ENCODE measurements around the gene MLH3.
"Not testable (repeated sequence)": the region's sequence is repeated elsewhere in the genome, so short reads cannot be mapped to it uniquely, and the experiment has no call there.

The MLH3 gene

GRCh38 chr14:75001899-75002298 lies 49.4 kb downstream of the MLH3 start:
- Histone ChIP-seq H3K23ac (ENCODE audit: low read length in 2 of 2) (no peak overlapping the region), H4K91ac (ENCODE audit: low read length) (no peak overlapping the region), H3K4me1 (ENCODE audit: control insufficient read depth, insufficient read depth, low read depth, low read length) (peaks cover 4% of the 10 kb centered on the region), H4K8ac (ENCODE audit: low read length) (no peak overlapping the region), H3K9me3 (ENCODE audit: control insufficient read depth, low read length) (no peaks in the 10 kb centered on the region), H2BK5ac (ENCODE audit: low read depth, low read length, poor library complexity, severe bottlenecking) (no peak overlapping the region), H3K79me1 (replicated peaks; ENCODE audit: low read length, poor library complexity, severe bottlenecking) (peaks cover 17% of the 10 kb centered on the region), H3K18ac (ENCODE audit: low read depth in 1 of 2, low read length in 2 of 2) (no peak overlapping the region), H3K9ac (ENCODE audit: low read length) (peak overlapping the region; percentile 94), H2BK12ac (ENCODE audit: low read length in 2 of 2) (no peak overlapping the region), H2BK120ac (ENCODE audit: low read depth, low read length) (no peak overlapping the region), H3K4me2 (ENCODE audit: low read length, poor library complexity, severe bottlenecking) (peak overlapping the region; percentile 62), H3K4me3 (ENCODE audit: insufficient read depth in 1 of 2, low read depth in 1 of 2, low read length in 2 of 2) (peak overlapping the region in 1 of 2 experiments; percentile 94), H3K27ac (ENCODE audit: low read length, poor library complexity, severe bottlenecking) (no peak overlapping the region), H3K36me3 (ENCODE audit: control insufficient read depth in 1 of 2, insufficient read depth in 2 of 2, low read depth in 1 of 2, low read length in 2 of 2) (peaks cover 5 to 20% of the 10 kb centered on the region in 2 experiments), H2AFZ (ENCODE audit: low read depth, low read length) (no peak overlapping the region), H3K27me3 (ENCODE audit: control insufficient read depth in 1 of 2, insufficient read depth in 1 of 2, low read length in 2 of 2) (no peaks in the 10 kb centered on the region), H2AK5ac (ENCODE audit: low read length, severe bottlenecking) (no peak overlapping the region), H3K14ac (ENCODE audit: low read length in 2 of 2) (no peak overlapping the region), H2BK15ac (ENCODE audit: low read depth, poor library complexity, severe bottlenecking) (no peak overlapping the region), H3K4ac (ENCODE audit: low read depth in 1 of 2, low read length in 2 of 2) (no peak overlapping the region)
- no CpG with 5 or more reads among the region's 1 CpG for WGBS
- no peak for DNase-seq

GRCh38 chr14:75001261-75001660 lies 50.0 kb downstream of the MLH3 start:
- Histone ChIP-seq H3K79me1 (replicated peaks; ENCODE audit: low read length, poor library complexity, severe bottlenecking) (peaks cover 14% of the 10 kb centered on the region), H3K27ac (ENCODE audit: low read length, poor library complexity, severe bottlenecking) (no peak overlapping the region), H3K36me3 (ENCODE audit: control insufficient read depth in 1 of 2, insufficient read depth in 2 of 2, low read depth in 1 of 2, low read length in 2 of 2) (peaks cover under 1 to 14% of the 10 kb centered on the region in 2 experiments), H2BK12ac (ENCODE audit: low read length in 2 of 2) (no peak overlapping the region), H3K14ac (ENCODE audit: low read length in 2 of 2) (no peak overlapping the region), H3K4ac (ENCODE audit: low read depth in 1 of 2, low read length in 2 of 2) (no peak overlapping the region), H2AFZ (ENCODE audit: low read depth, low read length) (no peak overlapping the region), H2BK5ac (ENCODE audit: low read depth, low read length, poor library complexity, severe bottlenecking) (no peak overlapping the region), H3K4me1 (ENCODE audit: control insufficient read depth, insufficient read depth, low read depth, low read length) (peaks cover 4% of the 10 kb centered on the region), H3K23ac (ENCODE audit: low read length in 2 of 2) (no peak overlapping the region), H3K18ac (ENCODE audit: low read depth in 1 of 2, low read length in 2 of 2) (no peak overlapping the region), H3K4me2 (ENCODE audit: low read length, poor library complexity, severe bottlenecking) (no peak overlapping the region), H2BK120ac (ENCODE audit: low read depth, low read length) (no peak overlapping the region), H3K27me3 (ENCODE audit: control insufficient read depth in 1 of 2, insufficient read depth in 1 of 2, low read length in 2 of 2) (no peaks in the 10 kb centered on the region), H2AK5ac (ENCODE audit: low read length, severe bottlenecking) (no peak overlapping the region), H4K8ac (ENCODE audit: low read length) (no peak overlapping the region), H4K91ac (ENCODE audit: low read length) (no peak overlapping the region), H2BK15ac (ENCODE audit: low read depth, poor library complexity, severe bottlenecking) (no peak overlapping the region), H3K9ac (ENCODE audit: low read length) (no peak overlapping the region), H3K4me3 (ENCODE audit: insufficient read depth in 1 of 2, low read depth in 1 of 2, low read length in 2 of 2) (no peak overlapping the region), H3K9me3 (ENCODE audit: control insufficient read depth, low read length) (no peaks in the 10 kb centered on the region)
- DNase-seq: no peak
- 89% methylated on average over 2 of the region's 2 CpGs for WGBS

- not testable (repeated sequence) for H4K91ac ChIP-seq (ENCODE audit: low read length); H3K18ac ChIP-seq (ENCODE audit: low read depth in 1 of 2, low read length in 2 of 2); H3K23ac ChIP-seq (ENCODE audit: low read length in 2 of 2); H3K4me2 ChIP-seq (ENCODE audit: low read length, poor library complexity, severe bottlenecking); H4K8ac ChIP-seq (ENCODE audit: low read length); H3K4me1 ChIP-seq (ENCODE audit: control insufficient read depth, insufficient read depth, low read depth, low read length); H3K27ac ChIP-seq (ENCODE audit: low read length, poor library complexity, severe bottlenecking); H3K4me3 ChIP-seq (ENCODE audit: insufficient read depth in 1 of 2, low read depth in 1 of 2, low read length in 2 of 2); H2BK120ac ChIP-seq (ENCODE audit: low read depth, low read length); H3K4ac ChIP-seq (ENCODE audit: low read depth in 1 of 2, low read length in 2 of 2); H2AFZ ChIP-seq (ENCODE audit: low read depth, low read length); H2BK5ac ChIP-seq (ENCODE audit: low read depth, low read length, poor library complexity, severe bottlenecking); H2BK15ac ChIP-seq (ENCODE audit: low read depth, poor library complexity, severe bottlenecking); DNase-seq; H3K36me3 ChIP-seq (ENCODE audit: control insufficient read depth in 1 of 2, insufficient read depth in 2 of 2, low read depth in 1 of 2, low read length in 2 of 2); H3K9ac ChIP-seq (ENCODE audit: low read length); H3K79me1 ChIP-seq (replicated peaks; ENCODE audit: low read length, poor library complexity, severe bottlenecking); H3K9me3 ChIP-seq (ENCODE audit: control insufficient read depth, low read length); H2BK12ac ChIP-seq (ENCODE audit: low read length in 2 of 2); H3K27me3 ChIP-seq (ENCODE audit: control insufficient read depth in 1 of 2, insufficient read depth in 1 of 2, low read length in 2 of 2); H3K14ac ChIP-seq (ENCODE audit: low read length in 2 of 2); H2AK5ac ChIP-seq (ENCODE audit: low read length, severe bottlenecking)
- WGBS: 94% methylated on average over 2 of the region's 7 CpGs
These were observed 55.5 kb downstream of the MLH3 start for GRCh38 chr14:74995781-74996180.

- H2BK120ac ChIP-seq (ENCODE audit: low read depth, low read length); H3K27me3 ChIP-seq (ENCODE audit: control insufficient read depth in 1 of 2, insufficient read depth in 1 of 2, low read length in 2 of 2); H3K18ac ChIP-seq (ENCODE audit: low read depth in 1 of 2, low read length in 2 of 2); H4K91ac ChIP-seq (ENCODE audit: low read length); H2BK15ac ChIP-seq (ENCODE audit: low read depth, poor library complexity, severe bottlenecking); H3K23ac ChIP-seq (ENCODE audit: low read length in 2 of 2); H2BK5ac ChIP-seq (ENCODE audit: low read depth, low read length, poor library complexity, severe bottlenecking); H3K36me3 ChIP-seq (ENCODE audit: control insufficient read depth in 1 of 2, insufficient read depth in 2 of 2, low read depth in 1 of 2, low read length in 2 of 2); H2AFZ ChIP-seq (ENCODE audit: low read depth, low read length); H3K4me1 ChIP-seq (ENCODE audit: control insufficient read depth, insufficient read depth, low read depth, low read length); H3K4ac ChIP-seq (ENCODE audit: low read depth in 1 of 2, low read length in 2 of 2); H3K9me3 ChIP-seq (ENCODE audit: control insufficient read depth, low read length); H2AK5ac ChIP-seq (ENCODE audit: low read length, severe bottlenecking); H3K9ac ChIP-seq (ENCODE audit: low read length); DNase-seq; H2BK12ac ChIP-seq (ENCODE audit: low read length in 2 of 2); H3K27ac ChIP-seq (ENCODE audit: low read length, poor library complexity, severe bottlenecking); H3K4me2 ChIP-seq (ENCODE audit: low read length, poor library complexity, severe bottlenecking); H3K4me3 ChIP-seq (ENCODE audit: insufficient read depth in 1 of 2, low read depth in 1 of 2, low read length in 2 of 2); H3K79me1 ChIP-seq (replicated peaks; ENCODE audit: low read length, poor library complexity, severe bottlenecking); H3K14ac ChIP-seq (ENCODE audit: low read length in 2 of 2); H4K8ac ChIP-seq (ENCODE audit: low read length): not testable (repeated sequence)
- 96% methylated on average over 22 of the region's 28 CpGs for WGBS
These were observed 57.1 kb downstream of the MLH3 start for GRCh38 chr14:74994182-74994581.
